Mucosa of rectum (tissue), 2 donors: Measurements from ENCODE around the gene IGF1.

Experiments used
- H3K27ac ChIP-seq, 2 donors: one replicate each; pipeline ENCODE4 v1.7.0; 2013; ENCODE audit warnings: inconsistent platforms in 2 of 2, low read depth in 2 of 2, low read length in 2 of 2
- H3K27me3 ChIP-seq, 2 donors: one replicate each; pipeline ENCODE4 v1.7.0; 2013; ENCODE audit warnings: low read length in 2 of 2; ENCODE audit not compliant: control insufficient read depth in 2 of 2, insufficient read depth in 2 of 2
- H3K36me3 ChIP-seq, 2 donors: one replicate each; pipeline ENCODE4 v1.7.0; 2013; ENCODE audit warnings: low read length in 2 of 2; ENCODE audit not compliant: control insufficient read depth in 2 of 2, insufficient read depth in 2 of 2
- H3K4me1 ChIP-seq, 2 donors: one replicate each; pipeline ENCODE4 v1.7.0; 2013; ENCODE audit warnings: low read length in 2 of 2, mild to moderate bottlenecking in 1 of 2; ENCODE audit not compliant: control insufficient read depth in 2 of 2, insufficient read depth in 2 of 2
- H3K4me3 ChIP-seq, 2 donors: one replicate each; pipeline ENCODE4 v1.7.0; 2013; ENCODE audit warnings: low read length in 2 of 2
- H3K9ac ChIP-seq, 2 donors: one replicate each; pipeline ENCODE4 v1.7.0; 2013; ENCODE audit warnings: low read length in 2 of 2, low read depth in 1 of 2, mild to moderate bottlenecking in 1 of 2
- H3K9me3 ChIP-seq, 2 donors: one replicate each; pipeline ENCODE4 v1.7.0; 2013; ENCODE audit warnings: low read length in 2 of 2; ENCODE audit not compliant: control insufficient read depth in 2 of 2
- donor health status: healthy.
- donor health status: Normal muscosa, but diverticular disease.

IGF1 gene

GRCh38 chr12:102435827-102436436, 44.4 kb downstream of the IGF1 start:
- H3K27ac ChIP-seq, result no peak overlapping the region
- no peaks in the 10 kb centered on the region for H3K27me3 ChIP-seq
- no peaks in the 10 kb centered on the region for H3K9me3 ChIP-seq
- no peak overlapping the region for H3K4me3 ChIP-seq
- H3K4me1 ChIP-seq, result no peaks in the 10 kb centered on the region
- no peak overlapping the region for H3K9ac ChIP-seq
- no peaks in the 10 kb centered on the region for H3K36me3 ChIP-seq

- H3K27ac ChIP-seq, result no peak overlapping the region
- no peaks in the 10 kb centered on the region for H3K27me3 ChIP-seq
- H3K9me3 ChIP-seq, result no peaks in the 10 kb centered on the region
- H3K9ac ChIP-seq, result no peak overlapping the region
- H3K4me1 ChIP-seq, result no peaks in the 10 kb centered on the region
- no peaks in the 10 kb centered on the region for H3K36me3 ChIP-seq
- H3K4me3 ChIP-seq, result no peak overlapping the region
Observed at GRCh38 chr12:102433304-102433703, 47.1 kb downstream of the IGF1 start.

DNA sequence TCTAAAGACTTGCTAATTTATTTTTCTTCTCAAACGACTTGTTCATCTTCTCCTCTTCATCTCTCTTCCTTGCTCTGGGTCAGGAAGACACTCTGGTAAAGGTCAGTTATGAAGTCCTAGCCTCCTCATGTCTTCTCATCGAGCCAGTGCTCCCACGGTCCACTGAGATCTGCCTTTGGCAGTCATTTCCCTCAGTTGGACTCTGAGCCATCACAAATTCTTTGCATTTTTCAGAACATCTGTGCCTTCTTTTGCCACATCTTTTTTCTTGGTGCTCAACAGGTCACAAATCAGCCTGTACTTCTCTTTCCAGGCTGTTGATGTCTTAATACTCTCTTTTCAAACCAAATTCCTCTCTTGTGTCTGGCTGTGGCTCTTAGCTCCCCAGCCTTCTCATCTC, 49.7 kb downstream of the IGF1 start:
- H3K27me3 ChIP-seq, result no peaks in the 10 kb centered on the region
- H3K4me1 ChIP-seq, result peaks cover 0 to 3% of the 10 kb centered on the region in 2 donors
- H3K9ac ChIP-seq, result no peak overlapping the region
- no peaks in the 10 kb centered on the region for H3K9me3 ChIP-seq
- H3K36me3 ChIP-seq, result no peaks in the 10 kb centered on the region
- H3K27ac ChIP-seq, result no peak overlapping the region
- H3K4me3 ChIP-seq, result no peak overlapping the region

DNA sequence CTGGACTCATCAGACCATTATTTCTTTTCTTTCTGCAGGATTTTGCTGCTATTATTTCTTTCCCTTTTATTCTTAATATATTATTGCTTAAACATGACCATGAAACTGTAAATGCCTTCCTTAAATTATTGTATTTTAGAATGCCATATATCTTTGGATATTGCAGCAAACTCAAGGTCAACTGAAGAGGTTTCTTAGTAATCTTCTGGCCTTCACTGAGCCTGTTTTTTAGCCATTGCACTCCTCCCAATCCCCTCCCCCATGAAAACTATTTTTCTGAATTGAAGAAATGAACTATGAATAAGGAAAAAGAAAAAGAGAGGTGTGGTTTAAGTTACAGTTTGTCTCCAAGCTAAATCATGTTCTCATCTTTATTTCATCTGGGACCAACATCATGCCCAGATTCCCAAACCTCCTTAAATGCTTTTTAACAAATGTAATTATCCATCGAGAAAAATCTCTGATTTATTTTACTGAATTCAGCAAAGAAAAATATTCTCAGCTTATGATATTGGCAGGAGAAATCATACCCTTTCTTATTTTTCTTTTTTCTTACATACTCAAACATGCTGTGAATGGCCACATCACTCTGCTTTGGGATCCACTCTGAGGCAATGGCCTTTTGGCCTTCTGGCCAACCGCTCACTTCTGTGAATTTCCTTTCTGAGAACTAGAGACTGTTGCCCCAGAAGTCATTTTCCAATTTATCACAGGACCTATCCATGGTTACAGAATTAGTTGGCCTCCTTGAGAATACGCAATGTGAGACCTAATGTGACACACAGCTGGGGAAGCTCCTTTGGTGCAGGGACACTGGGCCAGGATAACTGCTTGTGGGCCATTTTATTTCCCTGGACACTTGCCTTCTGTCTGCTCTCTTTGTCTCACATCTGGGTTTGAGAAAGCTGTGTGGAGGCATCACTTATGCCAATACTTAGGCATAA, 50.9 kb downstream of the IGF1 start:
- Histone ChIP-seq H3K9me3 (no peaks in the 10 kb centered on the region), H3K4me3 (no peak overlapping the region), H3K9ac (no peak overlapping the region), H3K27me3 (no peaks in the 10 kb centered on the region), H3K4me1 (peaks cover 0 to 3% of the 10 kb centered on the region in 2 donors), H3K36me3 (no peaks in the 10 kb centered on the region), H3K27ac (no peak overlapping the region)

DNA sequence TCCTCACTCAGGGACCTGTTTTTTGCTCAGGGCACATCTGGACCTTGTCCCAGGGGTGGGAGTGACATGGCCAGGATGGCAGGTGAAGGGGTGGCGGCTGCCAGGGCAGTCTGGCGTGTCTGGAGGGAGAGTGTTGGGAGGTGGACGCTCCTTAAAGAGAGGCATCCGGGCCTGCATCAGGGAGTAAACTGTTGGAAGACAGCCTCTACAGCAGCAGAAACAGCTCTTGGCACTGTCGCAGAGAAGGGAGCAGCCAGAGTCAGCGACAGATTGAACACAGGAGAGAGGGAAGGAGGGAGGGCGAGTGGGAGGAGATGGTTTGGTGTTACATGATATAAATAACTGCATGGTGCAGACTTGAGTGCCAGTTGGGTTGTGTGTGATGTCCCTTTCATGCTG, 52.8 kb downstream of the IGF1 start:
- H3K27ac ChIP-seq, result no peak overlapping the region

GRCh38 chr12:102426599-102427542, 53.5 kb downstream of the IGF1 start:
- peaks cover 0 to 3% of the 10 kb centered on the region in 2 donors for H3K4me1 ChIP-seq
- no peak overlapping the region for H3K27ac ChIP-seq
- H3K36me3 ChIP-seq, result no peaks in the 10 kb centered on the region
- no peaks in the 10 kb centered on the region for H3K27me3 ChIP-seq
- H3K4me3 ChIP-seq, result no peak overlapping the region
- H3K9ac ChIP-seq, result no peak overlapping the region
- no peaks in the 10 kb centered on the region for H3K9me3 ChIP-seq

More for the DNA sequence above, 52.8 kb downstream of the IGF1 start:
- Histone ChIP-seq H3K27me3 (no peaks in the 10 kb centered on the region), H3K4me3 (no peak overlapping the region), H3K36me3 (no peaks in the 10 kb centered on the region), H3K9me3 (no peaks in the 10 kb centered on the region), H3K4me1 (peaks cover 0 to 3% of the 10 kb centered on the region in 2 donors), H3K9ac (no peak overlapping the region)

DNA sequence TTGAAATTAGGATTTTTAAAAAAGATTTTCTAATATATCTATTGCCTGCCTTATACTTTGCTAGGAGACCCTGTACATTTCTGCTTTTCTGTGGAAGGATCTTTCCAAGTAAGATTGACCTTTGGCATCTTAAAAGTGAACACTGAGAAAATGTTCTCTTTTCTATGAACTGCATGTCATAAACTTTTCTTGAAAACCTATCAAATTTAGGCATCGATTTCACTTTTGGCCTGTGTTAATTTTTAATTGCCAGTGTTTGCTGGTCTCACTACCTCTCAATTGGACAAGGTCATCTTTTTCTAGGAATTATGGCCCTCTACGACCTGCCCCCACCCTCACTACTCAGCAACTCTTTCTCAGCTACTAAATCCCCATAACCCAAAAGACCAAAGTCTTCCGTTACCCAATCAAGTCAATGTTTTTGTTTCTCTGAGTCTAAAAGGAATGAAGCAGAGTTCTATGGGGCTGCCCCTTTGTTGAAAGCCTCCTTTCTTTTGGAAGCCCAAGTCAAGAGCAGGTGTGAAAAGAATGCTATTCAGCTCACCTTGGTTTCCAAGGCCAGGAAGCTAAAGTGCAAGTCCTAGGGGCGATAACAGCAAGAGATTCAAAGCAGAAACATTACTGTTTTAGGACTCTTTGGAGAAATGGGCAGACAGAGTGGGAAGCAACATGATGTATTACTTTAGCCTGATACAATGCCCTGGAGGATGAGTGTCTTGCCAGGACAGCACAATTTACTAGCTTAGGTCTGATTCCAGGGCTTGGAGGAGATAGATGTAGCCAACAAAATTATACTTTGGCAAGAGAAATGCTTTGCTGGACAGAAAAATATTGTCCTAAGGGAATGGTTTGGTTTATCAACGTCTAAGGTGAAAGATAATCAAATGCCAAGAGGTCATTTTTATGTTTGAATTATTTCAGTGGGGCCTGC, 55.0 kb downstream of the IGF1 start:
- Histone ChIP-seq H3K27me3 (no peaks in the 10 kb centered on the region), H3K4me1 (peaks cover 0 to 3% of the 10 kb centered on the region in 2 donors), H3K27ac (no peak overlapping the region), H3K36me3 (no peaks in the 10 kb centered on the region), H3K9ac (no peak overlapping the region), H3K4me3 (no peak overlapping the region), H3K9me3 (no peaks in the 10 kb centered on the region)

- Histone ChIP-seq H3K27ac (no peak overlapping the region), H3K9ac (no peak overlapping the region), H3K9me3 (no peaks in the 10 kb centered on the region), H3K36me3 (no peaks in the 10 kb centered on the region), H3K4me3 (no peak overlapping the region), H3K27me3 (no peaks in the 10 kb centered on the region), H3K4me1 (peaks cover 0 to 3% of the 10 kb centered on the region in 2 donors)
Observed at GRCh38 chr12:102423462-102423861, 56.9 kb downstream of the IGF1 start.

GRCh38 chr12:102421802-102422583, 58.4 kb downstream of the IGF1 start:
- Histone ChIP-seq H3K9me3 (no peaks in the 10 kb centered on the region), H3K27ac (no peak overlapping the region), H3K9ac (no peak overlapping the region), H3K36me3 (no peaks in the 10 kb centered on the region), H3K27me3 (no peaks in the 10 kb centered on the region), H3K4me3 (no peak overlapping the region), H3K4me1 (no peaks in the 10 kb centered on the region)
